Tibial artery (tissue), 4 donors: ENCODE data around the gene RPS6KA4.
A peak's percentile ranks its signal among the peaks of the same experiment; 100 is the strongest.

Experiments
- DNase-seq, 2 donors: peaks; one replicate each; pipeline ENCODE4 v3.0.0-alpha.2; 2019
- H3K27ac ChIP-seq, 2 donors: fragments of 200-600 bp; sonication (generic) in 1 of 2; 1 replicate in 1 of 2; 2 replicates in 1 of 2; pipeline ENCODE4 v1.5.1; 2018 to 2019; ENCODE audit warnings: mild to moderate bottlenecking in 1 of 2
- H3K27me3 ChIP-seq, 2 donors: fragments of 200-600 bp; sonication (generic) in 1 of 2; one replicate each; pipeline versions ENCODE4 v1.5.1 to v1.6.0; 2016 to 2019
- H3K36me3 ChIP-seq, 3 donors: fragments of 200-600 bp; sonication (generic) in 2 of 3; one replicate each; pipeline ENCODE4 v1.5.1; 2016 to 2019; ENCODE audit warnings: mild to moderate bottlenecking in 2 of 3
- H3K4me1 ChIP-seq, 4 donors: fragments of 200-600 bp; sonication (generic) in 2 of 4; 1 replicate in 3 of 4; 2 replicates in 1 of 4; pipeline ENCODE4 v1.5.1; 2016 to 2019
- H3K4me3 ChIP-seq, 2 donors: fragments of 200-600 bp; sonication (generic) in 1 of 2; 1 replicate in 1 of 2; 2 replicates in 1 of 2; pipeline ENCODE4 v1.5.1; 2018 to 2019; ENCODE audit warnings: mild to moderate bottlenecking in 2 of 2
- H3K9me3 ChIP-seq, 3 donors: fragments of 200-600 bp; sonication (generic) in 1 of 3; one replicate each; pipeline ENCODE4 v1.5.1; 2016 to 2019
- intact Hi-C: fragments of 100-400 bp; cut with DNase I; formaldehyde crosslinking; loops from one replicate; pipeline ENCODE4 v1.15.0; 2023; ENCODE audit warnings: low total_unique reads
- TF ChIP-seq, protein P1 (sequence below), 2 experiments: fragments of 200-600 bp in 1 of 2; fragments of 450-650 bp in 1 of 2; IDR thresholded peaks; one replicate each; pipeline ENCODE4 v1.5.1; 2017 to 2019; ENCODE audit warnings: antibody characterized with exemption in 2 of 2, mild to moderate bottlenecking in 1 of 2, moderate library complexity in 1 of 2

RPS6KA4 gene

DNA sequence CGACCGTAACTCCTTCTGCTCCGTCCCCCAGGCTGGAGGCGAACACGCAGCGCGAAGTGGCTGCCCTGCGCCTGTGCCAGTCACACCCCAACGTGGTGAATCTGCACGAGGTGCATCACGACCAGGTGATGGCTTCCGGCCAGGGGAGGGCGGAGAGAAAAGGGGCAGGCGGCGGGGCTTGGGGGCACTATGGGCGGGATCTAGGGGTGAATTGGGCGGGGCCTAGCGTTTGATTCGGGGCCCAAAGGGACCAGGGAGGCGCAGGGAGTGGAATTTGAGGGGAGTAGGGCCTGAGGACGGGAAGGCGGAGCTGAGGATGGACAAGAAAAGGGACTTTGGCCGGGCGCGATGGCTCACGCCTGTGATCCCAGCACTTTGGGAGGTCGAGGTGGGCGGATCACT lies 9.7 kb downstream of the RPS6KA4 start:
- peaks cover 44 to 81% (median 75%) of the 10 kb centered on the region in 3 donors for H3K36me3 ChIP-seq

DNA sequence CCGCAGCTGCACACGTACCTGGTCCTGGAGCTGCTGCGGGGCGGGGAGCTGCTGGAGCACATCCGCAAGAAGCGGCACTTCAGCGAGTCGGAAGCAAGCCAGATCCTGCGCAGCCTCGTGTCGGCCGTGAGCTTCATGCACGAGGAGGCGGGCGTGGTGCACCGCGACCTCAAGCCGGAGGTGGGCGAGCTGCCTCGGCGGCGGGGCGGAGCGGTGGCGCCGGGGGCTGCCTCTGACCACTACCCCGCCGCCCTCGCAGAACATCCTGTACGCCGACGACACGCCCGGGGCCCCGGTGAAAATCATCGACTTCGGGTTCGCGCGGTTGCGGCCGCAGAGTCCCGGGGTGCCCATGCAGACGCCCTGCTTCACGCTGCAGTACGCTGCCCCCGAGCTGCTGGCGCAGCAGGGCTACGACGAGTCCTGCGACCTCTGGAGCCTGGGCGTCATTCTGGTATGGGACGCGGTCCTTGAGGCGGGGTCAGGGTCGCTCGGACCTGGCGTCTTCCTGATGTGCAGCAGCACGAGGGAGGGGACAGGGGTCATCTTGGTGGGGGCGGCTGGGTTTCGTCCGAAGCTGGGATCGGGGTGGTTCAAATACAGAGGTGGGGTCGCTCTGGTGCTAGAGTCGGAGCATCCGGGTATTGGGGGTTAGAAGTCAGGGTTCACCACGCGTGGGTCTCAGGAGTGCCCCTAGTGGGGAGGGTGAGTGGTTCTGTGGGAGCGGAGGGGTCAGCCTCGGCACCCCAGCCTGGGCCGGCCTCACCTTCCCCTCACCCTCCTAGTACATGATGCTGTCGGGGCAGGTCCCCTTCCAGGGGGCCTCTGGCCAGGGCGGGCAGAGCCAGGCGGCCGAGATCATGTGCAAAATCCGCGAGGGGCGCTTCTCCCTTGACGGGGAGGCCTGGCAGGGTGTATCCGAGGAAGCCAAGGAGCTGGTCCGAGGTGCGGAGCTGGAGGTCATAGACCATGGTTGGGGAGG lies 10.8 kb downstream of the RPS6KA4 start:
- peaks cover 43 to 72% (median 67%) of the 10 kb centered on the region in 3 donors for H3K36me3 ChIP-seq
- no peak for DNase-seq

More for the DNA sequence above, 9.7 kb downstream of the RPS6KA4 start:
- no peak overlapping the region for H3K4me3 ChIP-seq
- peaks cover 0 to 15% (median 7%) of the 10 kb centered on the region in 4 donors for H3K4me1 ChIP-seq
- H3K27me3 ChIP-seq, result no peaks in the 10 kb centered on the region
- intact Hi-C loops, result no loop called here
- no peak overlapping the region for H3K27ac ChIP-seq
- H3K9me3 ChIP-seq, result no peaks in the 10 kb centered on the region
- TF ChIP-seq, protein P1, sequence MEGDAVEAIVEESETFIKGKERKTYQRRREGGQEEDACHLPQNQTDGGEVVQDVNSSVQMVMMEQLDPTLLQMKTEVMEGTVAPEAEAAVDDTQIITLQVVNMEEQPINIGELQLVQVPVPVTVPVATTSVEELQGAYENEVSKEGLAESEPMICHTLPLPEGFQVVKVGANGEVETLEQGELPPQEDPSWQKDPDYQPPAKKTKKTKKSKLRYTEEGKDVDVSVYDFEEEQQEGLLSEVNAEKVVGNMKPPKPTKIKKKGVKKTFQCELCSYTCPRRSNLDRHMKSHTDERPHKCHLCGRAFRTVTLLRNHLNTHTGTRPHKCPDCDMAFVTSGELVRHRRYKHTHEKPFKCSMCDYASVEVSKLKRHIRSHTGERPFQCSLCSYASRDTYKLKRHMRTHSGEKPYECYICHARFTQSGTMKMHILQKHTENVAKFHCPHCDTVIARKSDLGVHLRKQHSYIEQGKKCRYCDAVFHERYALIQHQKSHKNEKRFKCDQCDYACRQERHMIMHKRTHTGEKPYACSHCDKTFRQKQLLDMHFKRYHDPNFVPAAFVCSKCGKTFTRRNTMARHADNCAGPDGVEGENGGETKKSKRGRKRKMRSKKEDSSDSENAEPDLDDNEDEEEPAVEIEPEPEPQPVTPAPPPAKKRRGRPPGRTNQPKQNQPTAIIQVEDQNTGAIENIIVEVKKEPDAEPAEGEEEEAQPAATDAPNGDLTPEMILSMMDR (IDR thresholded peaks at IDR 0.05), result no peak
- DNase-seq, result no peak

DNA sequence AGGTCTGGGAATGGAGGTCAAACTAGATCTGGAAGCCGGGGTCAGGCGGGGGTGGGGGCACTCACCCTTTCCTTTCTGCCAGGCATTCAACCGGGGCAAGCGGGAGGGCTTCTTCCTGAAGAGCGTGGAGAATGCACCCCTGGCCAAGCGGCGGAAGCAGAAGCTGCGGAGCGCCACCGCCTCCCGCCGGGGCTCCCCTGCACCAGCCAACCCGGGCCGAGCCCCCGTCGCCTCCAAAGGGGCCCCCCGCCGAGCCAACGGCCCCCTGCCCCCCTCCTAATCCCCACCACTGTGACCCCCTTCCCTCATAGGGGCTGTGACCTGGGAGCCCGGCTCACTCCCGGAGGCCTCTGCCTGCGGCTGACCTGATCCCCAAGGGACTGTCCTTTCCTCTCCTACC lies 12.2 kb downstream of the RPS6KA4 start:
- Histone ChIP-seq H3K36me3 (peaks cover 29 to 58% (median 52%) of the 10 kb centered on the region in 3 donors), H3K4me3 (no peak overlapping the region), H3K27me3 (no peaks in the 10 kb centered on the region), H3K4me1 (peaks cover 0 to 15% (median 7%) of the 10 kb centered on the region in 4 donors), H3K27ac (no peak overlapping the region), H3K9me3 (no peaks in the 10 kb centered on the region)
- TF ChIP-seq, protein P1 (IDR thresholded peaks at IDR 0.05), result no peak
- intact Hi-C loops, result no loop called here
- no peak for DNase-seq

More for the DNA sequence above, 10.8 kb downstream of the RPS6KA4 start:
- Histone ChIP-seq H3K27ac (no peak overlapping the region), H3K4me3 (no peak overlapping the region), H3K9me3 (no peaks in the 10 kb centered on the region), H3K27me3 (no peaks in the 10 kb centered on the region), H3K4me1 (peaks cover 0 to 15% (median 7%) of the 10 kb centered on the region in 4 donors)
- intact Hi-C loops, result no loop called here
- TF ChIP-seq, protein P1 (IDR thresholded peaks at IDR 0.05), result no peak

DNA sequence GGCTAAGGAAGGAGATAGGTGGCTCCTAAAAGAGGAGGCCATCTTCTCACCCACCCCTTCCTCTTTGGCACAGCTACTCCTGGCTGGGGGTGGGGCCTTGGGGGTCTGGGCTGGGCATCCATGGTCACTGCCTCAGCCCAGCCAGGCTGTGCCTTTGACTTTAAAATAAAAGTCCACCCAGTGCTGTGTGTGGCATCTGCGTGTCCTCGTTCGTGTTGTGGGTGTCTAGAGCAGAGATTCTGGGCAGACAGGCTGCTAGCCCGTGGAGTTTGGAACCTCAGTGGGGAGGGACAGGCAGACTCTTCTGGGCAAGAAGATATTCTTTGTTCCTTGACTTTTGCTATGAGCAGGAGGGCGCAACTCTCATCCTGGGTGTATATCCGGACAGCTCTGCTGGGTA lies 13.1 kb downstream of the RPS6KA4 start:
- H3K4me3 ChIP-seq, result no peak overlapping the region
- no peak overlapping the region for H3K27ac ChIP-seq
- peaks cover 0 to 15% (median 7%) of the 10 kb centered on the region in 4 donors for H3K4me1 ChIP-seq
- H3K27me3 ChIP-seq, result no peaks in the 10 kb centered on the region
- H3K36me3 ChIP-seq, result peaks cover 21 to 50% (median 44%) of the 10 kb centered on the region in 3 donors
- intact Hi-C loops, result no loop called here
- no peak for DNase-seq
- no peaks in the 10 kb centered on the region for H3K9me3 ChIP-seq
- TF ChIP-seq, protein P1 (IDR thresholded peaks at IDR 0.05), result no peak

DNA sequence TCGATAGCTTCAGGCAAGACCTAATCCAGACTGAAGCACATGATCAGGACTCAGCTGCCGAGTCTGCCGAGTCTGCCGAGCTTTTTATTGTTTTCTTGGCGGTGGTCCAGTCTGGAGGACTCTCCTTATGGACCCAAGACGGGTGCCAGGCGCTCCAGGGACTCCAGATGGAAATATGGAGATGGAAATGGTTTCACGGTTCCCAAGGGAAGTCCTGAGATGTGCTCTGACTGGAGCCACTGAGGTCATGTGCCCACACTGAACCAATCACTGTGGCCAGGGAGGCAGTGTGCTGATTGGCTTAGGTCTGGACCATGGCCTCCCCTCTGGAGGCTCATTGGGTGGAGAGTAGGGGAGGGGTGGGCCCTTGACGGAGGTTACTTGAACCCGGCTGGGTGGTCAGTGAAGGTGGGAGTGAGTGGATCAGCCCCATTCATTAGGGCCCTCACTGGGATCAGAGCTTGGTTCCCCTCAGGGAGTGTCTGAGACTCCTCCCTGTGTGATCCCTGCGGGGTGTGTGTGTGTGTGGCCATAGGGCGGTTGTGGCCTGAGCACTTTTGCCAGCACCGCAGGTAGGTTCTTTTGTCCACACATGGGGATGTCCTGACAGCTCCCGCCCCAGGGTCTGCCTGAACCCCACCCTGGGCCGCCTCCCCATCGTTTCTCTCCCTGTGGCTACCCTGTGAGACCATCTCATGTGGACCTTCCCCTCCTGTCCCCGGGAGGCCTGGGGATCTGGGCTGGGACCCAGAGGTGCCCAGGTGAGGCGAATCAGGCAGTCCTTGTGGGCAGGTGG lies 14.0 kb downstream of the RPS6KA4 start:
- peak overlapping the region in 1 of 2 donors; percentile 28 for H3K4me3 ChIP-seq

More for the DNA sequence above, 14.0 kb downstream of the RPS6KA4 start:
- Histone ChIP-seq H3K27me3 (no peaks in the 10 kb centered on the region), H3K9me3 (no peaks in the 10 kb centered on the region), H3K4me1 (peaks cover 0 to 17% (median 7%) of the 10 kb centered on the region in 4 donors), H3K27ac (peak overlapping the region in 1 of 2 donors; percentile 42), H3K36me3 (peaks cover 16 to 40% (median 34%) of the 10 kb centered on the region in 3 donors)
- intact Hi-C loops, result no loop called here
- DNase-seq, result peak in 1 of 2 donors; percentile 72
- TF ChIP-seq, protein P1 (IDR thresholded peaks at IDR 0.05), result no peak
